Calu3 (cell line): Measurements from ENCODE around the gene FAM114A1. TPM values are rescaled to one million over a fixed set of nuclear protein-coding genes. Genes with fewer than 3 reads are reported as not detected.

Experiments used
- BruUV-seq: library from RNA; stranded (reverse); fragments of 400-500 nt; replicated peaks from 2 replicates; lab custom pipeline; 2021; lab: Mats Ljungman, UMichigan
- CTCF ChIA-PET: fragments of 300-600 bp; sonication (Branson Sonifier 250); formaldehyde crosslinking; loops from one replicate; lab custom pipeline; 2022; ENCODE audit warnings: antibody characterized with exemption; lab: Charles Lee
- DNase-seq: peaks from one replicate; pipeline ENCODE4 v3.0.0; 2022
- H3K27ac Mint-ChIP-seq: one replicate; pipeline ENCODE4 v1.8.0; 2022; ENCODE audit warnings: mixed read lengths; ENCODE audit not compliant: unreplicated experiment
- H3K27me3 Mint-ChIP-seq: one replicate; pipeline ENCODE4 v1.8.0; 2022; ENCODE audit warnings: mixed read lengths; ENCODE audit not compliant: unreplicated experiment
- H3K36me3 Mint-ChIP-seq: one replicate; pipeline ENCODE4 v1.8.0; 2022; ENCODE audit warnings: mild to moderate bottlenecking, moderate library complexity, mixed read lengths; ENCODE audit not compliant: insufficient read depth, unreplicated experiment
- H3K4me1 Mint-ChIP-seq: one replicate; pipeline ENCODE4 v1.8.0; 2022; ENCODE audit warnings: mild to moderate bottlenecking, low read depth, mixed read lengths; ENCODE audit not compliant: unreplicated experiment
- H3K4me3 Mint-ChIP-seq: one replicate; pipeline ENCODE4 v1.8.0; 2022; ENCODE audit warnings: mild to moderate bottlenecking, low read depth, moderate library complexity, mixed read lengths; ENCODE audit not compliant: unreplicated experiment
- H3K9me3 Mint-ChIP-seq: one replicate; pipeline ENCODE4 v1.8.0; 2022; ENCODE audit warnings: low read depth, mixed read lengths; ENCODE audit not compliant: unreplicated experiment
- intact Hi-C: fragments of 100-400 bp; cut with micrococcal nuclease; formaldehyde crosslinking; loops from one replicate; pipeline ENCODE4 v1.10.0; 2022; ENCODE audit not compliant: unreplicated experiment
- total RNA-seq: library from RNA; stranded (reverse); gene quantifications from 2 replicates; pipeline ENCODE4 v1.2.3, GENCODE V29; 2022
- TF ChIP-seq, protein P1 (sequence below): fragments of 200-600 bp; IDR thresholded peaks from one replicate; pipeline ENCODE4 v1.8.0; 2022; ENCODE audit warnings: antibody characterized with exemption; ENCODE audit not compliant: unreplicated experiment

Gene FAM114A1
- total RNA-seq, 1 experiment from 2014 or later = 22.1 TPM

- H3K36me3 Mint-ChIP-seq = peaks cover 6% of the 10 kb centered on the region
- TF ChIP-seq, protein P1, sequence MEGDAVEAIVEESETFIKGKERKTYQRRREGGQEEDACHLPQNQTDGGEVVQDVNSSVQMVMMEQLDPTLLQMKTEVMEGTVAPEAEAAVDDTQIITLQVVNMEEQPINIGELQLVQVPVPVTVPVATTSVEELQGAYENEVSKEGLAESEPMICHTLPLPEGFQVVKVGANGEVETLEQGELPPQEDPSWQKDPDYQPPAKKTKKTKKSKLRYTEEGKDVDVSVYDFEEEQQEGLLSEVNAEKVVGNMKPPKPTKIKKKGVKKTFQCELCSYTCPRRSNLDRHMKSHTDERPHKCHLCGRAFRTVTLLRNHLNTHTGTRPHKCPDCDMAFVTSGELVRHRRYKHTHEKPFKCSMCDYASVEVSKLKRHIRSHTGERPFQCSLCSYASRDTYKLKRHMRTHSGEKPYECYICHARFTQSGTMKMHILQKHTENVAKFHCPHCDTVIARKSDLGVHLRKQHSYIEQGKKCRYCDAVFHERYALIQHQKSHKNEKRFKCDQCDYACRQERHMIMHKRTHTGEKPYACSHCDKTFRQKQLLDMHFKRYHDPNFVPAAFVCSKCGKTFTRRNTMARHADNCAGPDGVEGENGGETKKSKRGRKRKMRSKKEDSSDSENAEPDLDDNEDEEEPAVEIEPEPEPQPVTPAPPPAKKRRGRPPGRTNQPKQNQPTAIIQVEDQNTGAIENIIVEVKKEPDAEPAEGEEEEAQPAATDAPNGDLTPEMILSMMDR = no peak
- no peaks in the 10 kb centered on the region for H3K27me3 Mint-ChIP-seq
- DNase-seq = no peak
- H3K4me3 Mint-ChIP-seq = no peak overlapping the region
- no peaks in the 10 kb centered on the region for H3K4me1 Mint-ChIP-seq
- intact Hi-C loops = no loop called here
- CTCF ChIA-PET = no interaction called here
- H3K27ac Mint-ChIP-seq = no peak overlapping the region
- no peaks in the 10 kb centered on the region for H3K9me3 Mint-ChIP-seq
- no TSS peak for BruUV-seq
These were observed 59.3 kb downstream of the FAM114A1 start for GRCh38 chr4:38926896-38927295.

- Mint-ChIP-seq H3K27ac (no peak overlapping the region), H3K4me3 (no peak overlapping the region), H3K36me3 (peaks cover 17% of the 10 kb centered on the region), H3K4me1 (no peaks in the 10 kb centered on the region), H3K9me3 (no peaks in the 10 kb centered on the region), H3K27me3 (no peaks in the 10 kb centered on the region)
- DNase-seq = no peak
- no TSS peak for BruUV-seq
- CTCF ChIA-PET = no interaction called here
- TF ChIP-seq, protein P1 = no peak
- intact Hi-C loops = no loop called here
These were observed 61.0 kb downstream of the FAM114A1 start for GRCh38 chr4:38928568-38928967.

GRCh38 chr4:38928974-38929373 is 61.4 kb downstream of the FAM114A1 start:
- Mint-ChIP-seq H3K36me3 (peaks cover 17% of the 10 kb centered on the region), H3K4me1 (no peaks in the 10 kb centered on the region), H3K27me3 (no peaks in the 10 kb centered on the region), H3K4me3 (no peak overlapping the region), H3K27ac (no peak overlapping the region), H3K9me3 (no peaks in the 10 kb centered on the region)
- CTCF ChIA-PET = no interaction called here
- DNase-seq = no peak
- TF ChIP-seq, protein P1 = no peak
- no TSS peak for BruUV-seq
- intact Hi-C loops = no loop called here

DNA sequence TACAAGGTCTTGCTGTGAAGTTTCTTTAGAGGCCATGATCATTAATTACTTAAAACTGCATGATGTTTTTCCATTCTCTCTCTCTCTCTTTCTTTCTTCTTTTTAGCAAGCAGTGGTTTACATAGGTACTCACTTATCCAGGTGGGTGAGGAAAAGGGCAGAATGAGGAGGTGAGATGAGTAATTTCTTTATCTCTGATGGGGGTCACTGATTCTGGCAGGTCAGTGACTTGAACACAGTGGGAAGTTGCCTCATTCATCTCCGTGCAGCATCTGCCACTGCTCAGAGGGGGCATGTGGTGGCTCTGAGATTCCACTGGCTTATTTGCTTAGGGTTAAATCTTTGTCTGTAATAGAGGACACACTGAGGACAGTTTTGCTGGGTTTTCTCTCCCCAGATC is 62.6 kb downstream of the FAM114A1 start:
- BruUV-seq = no TSS peak
- Mint-ChIP-seq H3K27me3 (no peaks in the 10 kb centered on the region), H3K4me3 (no peak overlapping the region), H3K27ac (no peak overlapping the region), H3K9me3 (no peaks in the 10 kb centered on the region), H3K36me3 (peaks cover 17% of the 10 kb centered on the region), H3K4me1 (no peaks in the 10 kb centered on the region)
- TF ChIP-seq, protein P1 = no peak
- CTCF ChIA-PET = interaction anchor here (0.5 kb wide), 1 partner anchor 576 kb away, joined by 8 read pairs; no protein-coding TSS in a partner anchor
- intact Hi-C loops = no loop called here
- DNase-seq = no peak
